Measurements from ENCODE around the gene AP1M2.
"Not testable (repeated sequence)": the region's sequence is repeated elsewhere in the genome, so short reads cannot be mapped to it uniquely, and the experiment has no call there.

Gene AP1M2

DNA sequence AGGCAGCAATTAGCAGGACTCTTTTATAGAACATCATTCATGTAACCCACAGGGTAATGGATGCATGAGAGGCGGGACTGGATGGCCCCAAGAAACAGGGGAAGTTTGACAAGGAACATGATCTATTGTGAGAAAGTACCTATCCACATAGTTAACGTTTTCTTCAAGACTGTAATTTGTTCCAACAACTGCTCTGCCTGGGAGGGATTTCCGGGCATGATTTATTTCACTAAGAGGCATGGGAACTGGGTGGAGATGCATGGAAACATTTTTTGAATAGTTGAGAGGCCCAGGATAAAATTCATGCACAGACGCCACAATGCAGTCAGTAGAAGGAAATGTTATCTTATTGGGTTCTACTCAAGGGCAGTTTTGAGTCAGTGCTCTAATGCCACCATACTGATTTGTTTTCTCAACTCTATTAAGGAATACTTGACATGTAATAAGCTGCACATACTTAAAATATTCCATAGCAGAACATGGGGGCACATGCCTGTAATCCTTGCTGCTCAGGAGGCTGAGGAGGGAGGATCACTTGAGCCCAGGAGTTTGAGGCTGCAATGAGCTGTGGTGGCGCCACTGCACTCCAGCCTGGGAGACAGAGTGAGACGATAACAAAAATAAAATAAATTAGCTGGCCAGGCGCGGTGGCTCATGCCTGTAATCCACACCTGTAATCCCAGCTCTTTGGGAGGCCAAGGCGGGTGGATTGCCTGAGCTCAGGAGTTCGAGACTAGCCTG is 53.3 kb downstream of the AP1M2 start:
- DNase-seq: no peak

DNA sequence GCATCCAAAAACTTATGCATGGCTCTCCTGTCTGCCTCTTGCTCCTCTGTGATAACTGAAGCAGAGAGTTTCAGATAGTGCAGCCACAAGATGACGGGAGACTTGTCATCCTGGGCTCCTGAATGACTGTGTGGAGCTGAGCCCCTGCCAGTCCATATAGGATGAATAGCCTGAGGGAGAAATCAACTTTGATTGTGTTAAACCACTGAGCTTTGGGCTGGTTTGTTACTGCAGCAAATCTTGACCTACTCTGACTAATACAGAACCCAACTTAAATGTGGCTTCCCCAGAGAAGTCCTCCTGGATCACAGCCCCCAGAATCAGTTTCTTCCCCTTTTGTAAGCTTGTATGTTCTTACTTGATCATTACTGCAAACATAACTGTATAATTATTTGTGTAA is 54.7 kb downstream of the AP1M2 start:
- DNase-seq: no peak

DNA sequence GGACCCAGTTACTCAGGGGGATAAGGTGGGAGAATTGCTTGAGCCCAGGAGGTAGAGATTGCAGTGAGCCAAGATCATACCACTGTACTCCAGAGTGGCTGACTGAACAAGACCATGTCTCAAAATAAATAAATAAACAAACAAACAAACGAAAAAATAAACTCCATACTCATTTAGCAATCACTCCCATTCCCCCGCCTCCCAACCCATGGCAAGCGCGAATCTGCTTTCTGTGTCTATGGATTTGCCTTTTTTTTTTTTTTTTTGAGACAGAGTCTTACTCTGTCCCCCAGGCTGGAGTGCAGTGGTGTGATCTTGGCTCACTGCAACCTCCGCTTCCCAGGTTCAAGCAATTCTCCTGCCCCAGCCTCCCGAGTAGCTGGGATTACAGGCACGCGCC is 60.2 kb downstream of the AP1M2 start:
- DNase-seq: not testable (repeated sequence)

DNA sequence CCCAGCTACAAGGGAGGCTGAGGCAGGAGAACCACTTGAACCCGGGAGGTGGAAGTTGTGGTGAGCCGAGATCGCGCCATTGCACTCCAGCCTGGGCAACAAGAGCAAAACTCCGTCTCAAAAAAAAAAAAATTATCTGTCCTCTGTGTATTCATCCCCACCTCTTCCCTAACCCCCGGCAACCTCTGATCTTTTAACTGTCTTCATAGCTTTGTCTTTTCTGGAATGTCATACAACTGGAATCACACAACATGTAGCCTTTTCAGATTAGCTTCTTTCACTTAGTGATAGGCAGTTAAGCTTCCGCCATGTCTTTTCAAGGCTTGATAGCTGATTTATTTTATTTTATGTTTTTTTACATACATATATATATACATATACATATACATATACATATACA is 61.5 kb downstream of the AP1M2 start:
- DNase-seq: no peak

DNA sequence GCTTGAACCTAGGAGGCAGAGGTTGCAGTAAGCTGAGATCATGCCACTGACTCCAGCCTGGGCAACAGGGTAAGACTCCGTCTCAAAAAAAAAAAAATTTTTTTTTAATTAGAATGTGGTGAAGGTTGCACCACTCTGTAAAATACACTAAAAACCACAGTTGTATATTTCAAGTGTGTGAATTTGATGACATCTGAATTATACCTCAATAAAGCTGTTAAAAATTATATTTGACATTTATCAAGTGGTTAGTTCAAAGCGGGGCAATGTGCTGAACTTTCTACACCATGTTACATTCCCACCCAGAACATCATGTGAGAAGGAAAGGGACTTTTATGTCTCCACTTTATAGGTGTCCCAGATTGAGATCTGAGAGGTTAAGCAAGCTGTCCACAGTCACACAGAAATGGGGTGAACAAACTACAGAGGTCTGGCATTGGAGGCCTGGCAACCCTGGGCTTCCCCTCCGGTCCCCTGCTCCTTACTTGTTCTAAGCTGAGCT is 63.9 kb downstream of the AP1M2 start:
- DNase-seq: no peak

Data from activated CD4-positive, alpha-beta T cell treated with anti-CD3 and anti-CD28 coated beads for 1 hour (primary cell).